Stomach (tissue), 9 donors: Measurements from ENCODE around the gene IQSEC3. TPM values are rescaled to one million over a fixed set of nuclear protein-coding genes. Genes with fewer than 3 reads are reported as not detected.

ENCODE experiments used
- DNase-seq, 2 donors: peaks; one replicate each; pipeline versions ENCODE4 v3.0.0 to v3.0.0-alpha.2; 2013 to 2019
- H3K27ac ChIP-seq, 5 donors: fragments of 200-600 bp in 4 of 5; sonication (generic) in 4 of 5; one replicate each; pipeline ENCODE4 v1.5.1; 2013 to 2019; ENCODE audit warnings: mild to moderate bottlenecking in 1 of 5, moderate library complexity in 1 of 5
- H3K27me3 ChIP-seq, 3 donors: fragments of 200-600 bp; sonication (generic); one replicate each; pipeline ENCODE4 v1.5.1; 2017 to 2019; ENCODE audit warnings: mixed run types in 1 of 3
- H3K36me3 ChIP-seq, 4 donors: fragments of 200-600 bp; sonication (generic); 1 replicate in 3 of 4; 2 replicates in 1 of 4; pipeline ENCODE4 v1.5.1; 2016 to 2019
- H3K4me1 ChIP-seq, 4 donors: fragments of 200-600 bp; sonication (generic); one replicate each; pipeline ENCODE4 v1.5.1; 2016 to 2019
- H3K4me3 ChIP-seq, 4 donors: fragments of 200-600 bp; sonication (generic) in 3 of 4; one replicate each; pipeline ENCODE4 v1.5.1; 2016 to 2019; ENCODE audit warnings: mild to moderate bottlenecking in 1 of 4
- H3K9me3 ChIP-seq, 4 donors: fragments of 200-600 bp; sonication (generic); one replicate each; pipeline ENCODE4 v1.5.1; 2016 to 2019
- CTCF ChIP-seq, 7 experiments: fragments of 450-650 bp in 4 of 7; fragments of 200-600 bp in 3 of 7; sonication (generic) in 3 of 7; IDR thresholded peaks; one replicate each; pipeline ENCODE4 v1.5.1; 2016 to 2019; ENCODE audit warnings: antibody characterized with exemption in 7 of 7, control low read depth in 2 of 7, mild to moderate bottlenecking in 1 of 7
- EP300 ChIP-seq: sonication (generic); formaldehyde crosslinking; IDR thresholded peaks from one replicate; pipeline ENCODE4 v1.6.1; 2017; ENCODE audit warnings: antibody characterized with exemption
- POLR2A ChIP-seq, 4 donors: fragments of 450-650 bp; IDR thresholded peaks; one replicate each; pipeline ENCODE4 v1.6.1; 2016; ENCODE audit warnings: antibody characterized with exemption in 4 of 4, control low read depth in 2 of 4, mild to moderate bottlenecking in 1 of 4, moderate library complexity in 1 of 4
- POLR2AphosphoS5 ChIP-seq, 3 donors: sonication (generic); formaldehyde crosslinking; IDR thresholded peaks; one replicate each; pipeline ENCODE4 v1.6.1; 2016; ENCODE audit warnings: antibody characterized with exemption in 3 of 3
- WGBS, 5 donors: extraction: QIAGEN DNeasy Blood & Tissue Kit in 3 of 5; methylation state at CpG; one replicate each; pipeline versions ENCODE4 v1.1.5 to v1.1.7; 2013 to 2018; 5-methylcytosine and 5-hydroxymethylcytosine counted together
- intact Hi-C: fragments of 100-400 bp; cut with DNase I; formaldehyde crosslinking; loops from one replicate; pipeline ENCODE4 v1.15.1; 2023; ENCODE audit warnings: low total_unique reads
- polyA plus RNA-seq, 3 donors: library from polyadenylated mRNA; stranded (reverse); fragments of 200-250 nt; gene quantifications; one replicate each; pipeline ENCODE4 v1.2.3, GENCODE V29; 2013
- total RNA-seq, 5 donors: library from RNA; depleted of rRNA; stranded (reverse); fragments of >200 nt; gene quantifications; one replicate each; pipeline versions ENCODE4 v1.1.0 to v1.2.3, GENCODE V29; 2014 to 2016
- donor health status: healthy with polysubstance abuse.
- donor health status: Bipolar disorder and iron deficiency.
- donor health status: healthy.

Gene IQSEC3
- total and polyA plus RNA-seq, 8 donors: 0.08 to 1.7 (median 0.87) TPM; not detected in 2

- Histone ChIP-seq H3K27ac (no peak overlapping the region), H3K4me1 (no peaks in the 10 kb centered on the region), H3K36me3 (no peaks in the 10 kb centered on the region), H3K9me3 (no peaks in the 10 kb centered on the region), H3K27me3 (peaks cover 0 to 21% (median 0%) of the 10 kb centered on the region in 3 donors), H3K4me3 (no peak overlapping the region)
- no peak for DNase-seq
- WGBS, 5 donors: 80 to 90% (median 88%) methylated on average over 7 to 12 of the region's 12 CpGs
- intact Hi-C loops: no loop called here
- TF ChIP-seq EP300: no peak
- no peak for TF ChIP-seq CTCF (IDR thresholded peaks at IDR 0.05)
- TF ChIP-seq POLR2A (IDR thresholded peaks at IDR 0.05): no peak
- no peak for TF ChIP-seq POLR2AphosphoS5 (IDR thresholded peaks at IDR 0.05)
Measured at GRCh38 chr12:157644-158043, 91.1 kb downstream of the IQSEC3 start.

GRCh38 chr12:159156-159782, 92.7 kb downstream of the IQSEC3 start:
- Histone ChIP-seq H3K27ac (no peak overlapping the region), H3K4me1 (no peaks in the 10 kb centered on the region), H3K9me3 (no peaks in the 10 kb centered on the region), H3K36me3 (no peaks in the 10 kb centered on the region), H3K27me3 (peaks cover 0 to 20% (median 0%) of the 10 kb centered on the region in 3 donors), H3K4me3 (no peak overlapping the region)
- no peak for DNase-seq
- TF ChIP-seq POLR2AphosphoS5 (IDR thresholded peaks at IDR 0.05): no peak
- no peak for TF ChIP-seq EP300
- TF ChIP-seq POLR2A (IDR thresholded peaks at IDR 0.05): no peak
- TF ChIP-seq CTCF (IDR thresholded peaks at IDR 0.05): no peak
- intact Hi-C loops: no loop called here
- WGBS, 5 donors: 64 to 72% (median 67%) methylated on average over 7 of the region's 7 CpGs

GRCh38 chr12:160858-161257, 94.3 kb downstream of the IQSEC3 start:
- Histone ChIP-seq H3K27ac (no peak overlapping the region), H3K4me3 (no peak overlapping the region), H3K9me3 (no peaks in the 10 kb centered on the region), H3K27me3 (peaks cover 0 to 24% (median 0%) of the 10 kb centered on the region in 3 donors), H3K36me3 (no peaks in the 10 kb centered on the region), H3K4me1 (no peaks in the 10 kb centered on the region)
- intact Hi-C loops: no loop called here
- TF ChIP-seq CTCF (IDR thresholded peaks at IDR 0.05) (no peak), EP300 (no peak), POLR2A (IDR thresholded peaks at IDR 0.05) (no peak), POLR2AphosphoS5 (IDR thresholded peaks at IDR 0.05) (no peak)
- DNase-seq: no peak
- WGBS, 5 donors: 70 to 78% (median 74%) methylated on average over 9 of the region's 9 CpGs

GRCh38 chr12:161823-162222, 95.3 kb downstream of the IQSEC3 start:
- Histone ChIP-seq H3K4me3 (no peak overlapping the region), H3K9me3 (no peaks in the 10 kb centered on the region), H3K27me3 (peaks cover 0 to 26% (median 0%) of the 10 kb centered on the region in 3 donors), H3K36me3 (no peaks in the 10 kb centered on the region), H3K4me1 (no peaks in the 10 kb centered on the region), H3K27ac (no peak overlapping the region)
- TF ChIP-seq POLR2AphosphoS5 (IDR thresholded peaks at IDR 0.05) (no peak), CTCF (IDR thresholded peaks at IDR 0.05) (no peak), POLR2A (IDR thresholded peaks at IDR 0.05) (no peak), EP300 (no peak)
- 80 to 90% (median 85%) methylated on average over 8 of the region's 8 CpGs for WGBS, 5 donors
- no peak for DNase-seq
- intact Hi-C loops: no loop called here
